HG02981 (cell line): Measurements from ENCODE around the gene EEIG1.

ENCODE experiments used
- ATAC-seq: cut with Tn5 transposase; IDR thresholded peaks from one replicate; pipeline ENCODE4 v1.9.1; 2021; ENCODE audit warnings: mild to moderate bottlenecking, moderate library complexity; ENCODE audit not compliant: unreplicated experiment

The EEIG1 gene

DNA sequence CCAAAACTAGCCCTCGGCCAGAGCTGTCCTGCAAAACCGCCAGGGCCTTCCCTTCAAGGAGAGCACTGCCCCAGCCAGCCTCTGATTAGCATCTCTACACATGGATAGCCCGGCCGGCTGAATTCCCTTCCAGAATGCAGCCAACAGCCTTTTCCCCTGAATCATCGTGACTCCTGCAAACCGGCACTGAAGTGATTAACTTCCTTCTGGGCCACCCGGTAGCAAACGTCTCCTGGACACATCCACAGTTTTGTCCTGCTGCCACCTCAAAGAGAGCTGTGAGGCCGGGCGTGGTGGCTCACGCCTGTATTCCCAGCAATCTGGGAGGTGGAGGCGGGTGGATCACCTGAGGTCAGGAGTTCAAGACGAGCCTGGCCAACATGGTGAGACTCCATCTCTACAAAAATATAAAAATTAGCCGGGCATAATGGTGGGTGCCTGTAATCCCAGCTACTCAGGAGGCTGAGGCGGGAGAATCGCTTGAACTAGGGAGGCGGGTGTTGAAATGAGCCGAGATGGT is 21.1 kb upstream of the EEIG1 start:
- ATAC-seq, result no peak

DNA sequence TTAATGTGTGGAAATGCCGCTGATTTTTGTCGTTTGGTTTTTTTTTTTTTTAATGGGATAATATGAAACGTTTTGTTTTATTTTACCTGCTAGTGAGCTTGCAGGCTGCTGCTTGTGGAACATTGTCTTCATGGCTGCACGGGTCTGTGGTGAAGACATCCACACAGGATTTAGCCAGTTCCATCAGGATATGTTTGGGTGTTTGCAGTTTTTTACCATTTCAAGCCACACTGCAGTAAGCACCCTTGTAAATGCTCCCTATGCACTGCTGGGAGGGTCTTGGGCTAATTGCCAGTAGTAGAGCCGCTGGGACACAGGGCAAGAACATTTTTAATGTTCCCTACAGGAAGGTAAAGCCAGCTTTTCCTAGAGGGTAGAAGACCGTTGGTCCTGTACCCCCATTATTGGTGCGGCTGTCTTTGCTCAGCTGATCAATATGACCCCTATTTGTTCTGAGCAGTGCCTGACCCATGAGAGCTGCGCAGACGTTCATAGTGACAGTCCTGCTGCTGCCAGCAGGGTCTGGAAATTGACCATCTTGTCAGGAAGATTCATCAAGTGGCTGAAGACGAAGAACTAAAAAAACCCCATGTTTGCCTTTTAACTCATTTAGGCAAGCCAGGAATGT is 20.5 kb upstream of the EEIG1 start:
- no peak for ATAC-seq

DNA sequence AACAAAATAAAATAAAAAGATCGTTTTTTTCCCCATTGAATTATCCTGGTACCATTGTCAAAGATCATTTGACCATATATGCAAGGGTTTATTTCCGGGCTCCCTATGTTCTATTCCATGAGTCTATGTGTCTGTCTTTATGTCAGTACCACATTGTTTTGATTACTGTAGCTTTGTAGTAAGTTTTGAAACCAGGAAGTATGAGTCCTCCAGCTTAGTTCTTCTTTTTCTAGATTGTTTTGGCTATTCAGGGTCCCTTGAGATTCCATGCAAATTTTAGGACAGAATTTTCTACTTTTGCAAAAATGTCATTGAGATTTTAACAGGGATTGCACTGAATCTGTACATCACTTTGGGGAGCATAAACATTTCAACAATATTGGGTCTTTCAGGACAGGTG is 18.7 kb upstream of the EEIG1 start:
- no peak for ATAC-seq

DNA sequence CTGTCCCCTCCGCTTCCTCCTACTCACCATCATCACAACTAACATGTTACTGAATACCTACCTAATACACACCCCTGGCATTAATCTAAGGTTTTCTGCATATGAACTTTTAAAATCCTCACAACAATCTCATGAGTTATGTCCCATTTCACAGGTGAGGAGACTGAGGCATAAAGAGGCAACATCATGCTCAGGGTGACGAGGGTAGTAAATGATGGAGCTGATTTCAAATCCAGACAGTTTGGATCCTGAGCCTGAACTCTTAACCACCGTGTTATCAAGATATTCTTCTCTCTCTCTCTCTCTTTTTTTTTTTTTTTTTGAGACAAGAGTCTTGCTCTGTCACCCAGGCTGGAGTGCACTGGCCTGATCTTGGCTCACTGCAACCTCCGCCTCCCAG is 12.9 kb upstream of the EEIG1 start:
- no peak for ATAC-seq

DNA sequence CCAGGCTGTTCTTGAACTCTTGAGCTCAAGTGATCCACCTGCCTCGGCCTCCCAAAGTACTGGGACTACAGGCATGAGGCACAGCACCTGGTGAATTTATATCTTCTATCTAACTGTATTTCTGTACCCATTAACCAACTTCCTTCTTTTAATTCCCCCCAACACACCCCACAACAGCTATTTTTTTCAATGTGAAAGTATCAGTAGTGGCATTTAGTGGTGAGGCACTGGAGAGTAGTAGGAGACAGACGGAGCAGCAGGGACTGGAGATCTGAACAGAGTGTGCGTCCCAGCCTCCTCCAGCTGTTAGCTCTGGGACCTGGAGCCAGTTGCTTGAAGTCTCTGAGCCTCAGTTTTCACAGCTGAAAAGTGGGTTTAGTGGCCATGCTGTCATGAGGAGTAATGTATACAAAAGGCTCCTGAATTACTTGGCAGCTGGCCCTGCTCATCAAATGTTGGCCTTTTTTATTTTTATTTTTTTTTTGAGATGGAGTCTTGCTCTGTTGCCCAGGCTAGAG is 11.0 kb upstream of the EEIG1 start:
- ATAC-seq, result no peak

DNA sequence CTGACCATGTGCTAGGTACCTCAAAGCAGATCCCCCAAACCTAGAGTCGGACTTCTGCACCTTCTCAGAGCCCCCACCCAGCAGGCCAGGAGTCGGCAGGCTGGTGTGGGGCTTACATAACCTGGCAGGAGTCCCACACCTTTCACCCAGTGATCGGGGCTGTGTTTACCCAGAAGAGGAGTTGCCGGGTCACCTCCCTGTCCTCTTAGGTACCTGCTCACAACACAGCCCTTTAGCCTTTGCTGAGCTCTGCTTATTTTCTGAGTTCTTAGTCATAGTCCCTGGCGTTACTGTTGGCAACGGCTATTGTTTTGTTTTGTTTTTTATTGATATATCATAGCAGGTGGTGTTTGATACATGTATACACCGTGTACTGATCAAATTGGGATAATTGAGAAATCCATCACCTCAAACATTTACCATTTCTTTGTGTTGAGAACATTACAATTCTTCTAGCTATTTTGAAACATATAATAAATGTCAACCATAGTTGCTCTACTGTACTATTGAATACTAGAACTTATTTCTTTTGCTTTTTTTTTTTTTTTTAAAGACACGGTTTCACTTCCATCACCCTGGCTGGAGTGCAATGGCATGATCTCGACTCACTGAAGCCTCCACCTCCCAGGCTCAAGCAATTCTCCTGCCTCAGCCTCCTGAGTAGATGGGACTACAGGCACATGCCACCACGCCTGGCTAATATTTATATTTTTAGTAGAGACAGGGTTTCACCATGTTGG is 10.4 kb upstream of the EEIG1 start:
- no peak for ATAC-seq

DNA sequence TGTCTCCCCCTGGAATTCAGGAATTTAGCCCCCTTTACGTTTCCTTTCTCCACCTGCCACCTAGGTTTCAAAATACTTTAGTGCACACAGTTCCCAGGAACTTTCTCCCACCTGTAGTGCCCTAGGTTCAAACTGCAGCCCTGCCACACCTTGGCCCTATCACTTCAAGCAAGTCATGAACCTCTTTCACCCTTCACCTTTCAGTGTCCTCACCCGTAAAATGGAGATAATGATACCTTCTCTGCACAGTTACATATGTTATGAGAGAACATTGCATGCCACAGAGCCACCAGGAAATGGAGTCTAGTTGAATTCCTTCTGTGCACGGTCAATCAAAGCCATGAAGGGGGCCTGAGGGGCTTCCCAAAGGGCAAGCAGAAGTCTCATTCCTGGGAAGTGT is 9.8 kb upstream of the EEIG1 start:
- no peak for ATAC-seq

DNA sequence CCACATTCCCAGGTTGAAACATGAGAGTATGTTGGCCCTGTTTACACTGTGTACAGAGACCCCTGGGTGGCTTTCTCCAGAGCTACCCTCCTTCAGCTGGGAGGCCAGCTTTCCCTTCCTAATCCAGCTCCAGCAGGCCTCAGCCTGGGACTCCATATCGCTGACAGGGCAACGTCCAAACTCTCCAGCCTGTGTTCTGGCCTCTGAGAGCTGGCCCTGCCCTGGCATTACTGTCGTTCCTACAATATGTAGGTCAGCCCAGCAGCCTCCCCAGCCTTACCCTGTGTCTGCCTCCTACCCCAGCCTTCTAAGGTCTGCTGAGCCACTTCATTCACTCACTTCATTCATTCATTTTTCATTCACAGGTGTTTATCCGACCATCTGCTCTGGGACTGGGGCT is 8.3 kb upstream of the EEIG1 start:
- no peak for ATAC-seq

DNA sequence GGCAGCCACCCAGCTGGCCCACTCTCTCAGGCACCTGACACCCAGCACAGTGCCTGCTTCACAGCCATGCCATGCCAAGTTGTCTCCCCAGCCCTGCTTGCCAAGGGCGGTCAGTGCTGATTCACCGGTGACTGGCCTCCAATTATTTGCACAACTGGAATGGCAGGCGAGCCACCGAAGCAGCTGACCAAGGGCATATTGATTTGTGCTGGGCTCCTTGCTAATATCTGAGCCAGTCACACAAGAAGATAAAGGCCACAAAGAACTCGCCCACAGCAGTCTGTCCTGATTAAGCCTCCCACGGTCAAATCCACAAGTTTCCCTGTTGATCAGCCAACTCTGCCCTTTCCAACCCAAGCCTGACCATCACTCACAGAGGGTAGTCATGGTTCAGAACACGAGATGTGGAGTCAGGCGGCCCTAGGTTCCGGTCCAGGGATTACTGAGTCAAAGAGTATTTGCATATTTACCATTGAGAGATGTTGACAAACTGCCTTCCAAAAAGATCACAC is 6.4 kb upstream of the EEIG1 start:
- ATAC-seq, result no peak

DNA sequence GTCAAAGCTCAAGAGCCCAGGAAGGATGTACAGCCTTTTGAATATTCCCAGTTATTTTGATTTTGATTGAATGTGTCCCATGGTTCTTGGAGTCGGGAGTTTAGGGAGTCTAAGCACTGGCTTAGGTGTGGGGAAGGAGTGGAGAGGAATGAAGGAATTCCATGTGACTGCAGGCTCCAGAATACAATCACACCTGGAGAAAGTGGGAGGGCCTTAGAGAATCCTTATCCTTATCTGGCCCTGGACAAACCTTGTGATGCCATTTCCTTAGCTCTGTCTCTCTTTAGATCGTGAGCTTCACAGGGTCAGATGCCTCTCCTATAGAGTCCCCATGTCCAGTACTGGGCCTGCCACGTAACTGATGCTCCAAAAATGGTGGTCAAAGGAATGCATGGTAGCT is 4.2 kb upstream of the EEIG1 start:
- no peak for ATAC-seq

DNA sequence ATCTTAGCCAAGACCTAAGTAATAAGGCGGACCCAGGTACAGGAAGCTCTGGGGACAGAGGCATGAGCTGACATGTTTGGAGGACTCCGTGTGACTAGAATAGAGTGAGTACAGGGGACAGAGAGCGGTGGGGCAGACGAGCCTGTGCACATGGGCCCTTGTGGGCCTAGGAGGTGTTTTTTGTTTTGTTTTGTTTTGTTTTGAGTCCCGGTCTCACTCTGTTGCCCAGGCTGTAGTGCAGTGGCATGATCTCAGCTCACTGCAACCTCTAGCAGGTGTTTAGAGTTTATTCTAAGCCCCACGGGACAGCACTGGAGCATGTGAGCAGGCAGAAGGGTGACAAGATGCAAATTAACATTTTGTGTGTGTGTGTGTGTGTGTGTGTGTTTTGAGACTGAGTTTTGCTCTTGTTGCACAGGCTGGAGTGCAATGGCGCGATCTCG is 3.1 kb upstream of the EEIG1 start:
- peak; percentile 33 for ATAC-seq

DNA sequence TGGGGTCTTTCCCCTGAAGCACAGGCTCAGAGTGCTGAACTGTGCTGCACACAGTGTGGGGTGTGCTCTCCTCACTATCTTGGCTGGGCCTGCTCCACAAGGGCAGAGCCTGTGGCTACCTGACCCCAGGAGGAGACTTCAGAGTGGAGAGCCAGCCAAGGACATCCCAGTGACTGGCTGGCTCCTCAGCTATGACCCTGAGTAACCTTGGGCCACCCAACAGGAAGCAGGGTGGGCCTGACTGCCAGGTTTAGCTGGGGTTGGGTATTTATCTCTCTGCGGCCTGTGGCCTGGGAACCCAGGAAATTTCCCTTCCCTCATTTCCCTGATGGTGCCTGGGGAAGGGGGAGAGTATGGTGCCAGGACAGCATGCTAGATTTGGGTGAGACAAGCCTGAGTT is 2.1 kb upstream of the EEIG1 start:
- ATAC-seq, result no peak

DNA sequence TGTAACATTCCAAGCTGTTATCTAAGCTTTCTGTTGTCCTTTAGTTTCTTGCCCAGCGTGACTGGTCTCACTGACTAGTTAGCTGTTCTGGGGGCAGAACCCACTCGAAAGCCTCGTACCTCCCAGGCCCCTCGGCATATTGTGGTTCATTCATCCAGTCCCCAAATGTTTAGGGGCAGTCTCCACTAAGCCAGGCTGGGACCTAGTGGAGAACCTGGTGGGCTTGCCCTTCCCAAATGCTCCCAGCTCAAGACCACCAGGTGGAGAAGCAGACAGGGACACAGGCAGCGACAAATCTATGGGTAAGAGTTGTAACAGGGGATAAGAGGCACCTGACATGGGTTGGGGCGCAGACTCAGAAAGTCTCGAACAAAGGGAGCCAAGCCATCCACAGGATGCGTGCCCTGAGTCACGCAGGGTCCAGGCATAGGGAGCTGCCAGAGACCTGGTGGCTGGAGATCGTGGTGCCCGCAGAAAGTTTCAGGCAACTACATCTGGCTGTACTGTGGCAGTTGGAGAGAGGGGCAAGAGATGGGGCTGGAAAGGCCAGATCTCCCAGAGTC is 851 bp upstream of the EEIG1 start:
- ATAC-seq, result no peak

DNA sequence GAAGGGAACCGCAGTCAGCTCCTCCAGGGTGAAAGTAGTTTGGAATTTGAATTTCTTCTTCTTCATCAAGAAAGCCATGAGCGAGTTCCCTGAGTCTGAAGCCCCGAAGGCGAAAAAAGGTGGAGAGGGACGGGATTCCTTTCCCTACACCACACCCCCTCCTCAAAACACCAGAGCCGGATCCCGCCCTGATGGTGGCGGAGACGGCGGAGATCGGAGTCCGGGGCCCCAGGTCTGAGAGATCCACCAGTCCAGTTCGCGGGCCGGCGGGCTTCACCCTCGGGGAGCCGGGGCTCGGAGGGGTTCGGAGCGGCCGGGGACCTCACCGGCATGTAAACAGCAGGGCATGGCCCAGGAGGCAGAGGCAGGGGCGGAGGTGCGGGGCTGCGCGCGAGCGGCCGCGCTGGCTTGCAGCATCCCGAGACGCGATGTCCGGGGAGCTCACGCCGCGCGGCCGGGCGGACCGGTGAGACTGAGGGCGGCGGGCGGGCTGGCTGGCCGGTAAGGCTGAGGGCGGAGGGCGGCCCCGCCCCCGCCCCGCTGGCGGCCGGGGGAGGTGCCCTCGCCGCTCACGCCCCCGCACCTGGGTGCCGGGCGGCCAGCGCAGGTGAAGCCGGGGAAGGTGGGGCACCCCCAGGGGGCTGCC is 606 bp downstream of the EEIG1 start:
- peak; percentile 19 for ATAC-seq

DNA sequence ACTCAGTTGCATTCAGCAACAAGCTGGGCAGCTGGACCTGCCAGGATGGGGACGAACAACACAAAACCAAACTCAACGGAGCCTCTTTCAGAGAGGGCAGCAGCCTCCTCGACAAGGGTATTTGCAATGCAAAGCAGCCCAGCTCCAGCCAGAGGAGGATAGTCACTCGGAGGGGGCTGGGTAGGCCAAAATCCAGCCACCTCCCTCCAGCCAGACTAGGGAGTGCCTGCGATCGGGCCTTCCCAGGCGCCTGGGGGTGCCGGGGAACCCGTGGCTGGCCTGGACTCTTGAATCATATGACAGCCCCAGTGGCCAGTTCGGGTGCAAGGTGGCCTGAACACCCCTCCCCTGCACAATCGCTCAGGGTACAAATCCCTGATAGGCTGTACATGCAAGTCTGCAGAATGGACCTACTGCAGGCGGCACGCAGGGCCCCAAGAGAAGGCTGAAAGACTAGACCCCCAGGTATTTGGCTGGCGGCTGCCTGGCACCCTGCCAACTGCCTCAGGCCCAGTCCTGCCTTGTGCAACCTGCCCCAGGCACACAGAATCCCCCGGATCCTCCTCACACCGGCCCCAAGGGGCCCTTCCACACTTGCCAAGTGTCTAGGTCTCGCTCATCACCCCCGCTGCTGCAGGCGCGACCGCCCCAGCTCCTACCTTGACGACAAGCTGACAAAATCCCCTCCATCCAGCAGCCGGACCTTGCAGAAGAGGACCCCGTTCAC is 1.3 kb downstream of the EEIG1 start:
- no peak for ATAC-seq

DNA sequence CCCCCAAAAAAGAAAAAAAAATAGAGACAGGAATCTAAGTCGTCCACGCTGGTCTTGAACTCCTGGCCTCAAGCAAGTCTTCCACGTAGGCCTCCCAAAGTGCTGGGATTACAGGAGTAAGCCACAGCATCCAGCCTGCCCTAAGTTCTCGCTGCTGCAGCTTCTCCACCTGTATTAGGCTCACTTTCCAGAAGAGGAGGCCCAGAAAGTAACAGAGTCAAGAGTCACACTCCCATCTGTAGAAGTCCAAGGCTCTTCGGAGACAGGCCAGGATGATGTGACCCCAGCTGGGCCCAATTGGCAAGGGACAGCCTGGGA is 1.8 kb downstream of the EEIG1 start:
- ATAC-seq, result no peak

DNA sequence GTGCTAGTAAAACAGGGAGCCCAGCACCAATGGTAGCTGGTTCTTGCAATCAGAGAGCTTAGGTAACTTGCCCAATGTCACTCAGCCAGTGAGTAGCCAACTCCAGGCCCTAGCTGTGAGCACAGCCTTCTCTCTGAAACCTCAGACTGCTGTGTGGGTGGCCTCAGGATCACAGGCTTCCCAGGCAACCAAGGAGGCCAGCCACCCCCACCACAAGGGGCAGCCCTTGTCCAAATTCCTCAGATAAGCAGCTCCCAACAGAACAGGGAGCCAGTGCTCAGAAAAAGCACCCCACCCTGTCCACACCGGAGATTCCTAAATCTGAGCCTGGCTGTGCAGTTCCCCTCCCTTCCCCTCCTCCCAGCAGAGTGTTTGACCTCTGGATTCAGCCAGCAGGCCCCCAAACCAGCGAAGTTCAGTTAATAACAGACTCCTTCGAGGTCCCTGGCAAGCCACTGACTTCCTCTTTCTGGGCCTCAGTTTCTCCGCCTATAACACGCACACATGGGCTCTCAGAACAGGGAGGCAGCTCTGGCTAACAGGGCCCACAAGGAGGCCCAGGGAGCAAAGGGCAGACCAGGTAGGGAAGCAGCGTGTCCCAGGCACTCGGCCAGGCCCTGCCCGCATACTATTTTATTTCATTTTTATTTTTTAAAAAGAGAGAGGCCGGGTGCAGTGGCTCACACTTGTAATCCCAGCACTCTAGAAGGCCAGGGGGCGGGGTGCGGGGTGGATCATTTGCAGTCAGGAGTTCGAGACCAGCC is 2.7 kb downstream of the EEIG1 start:
- no peak for ATAC-seq

DNA sequence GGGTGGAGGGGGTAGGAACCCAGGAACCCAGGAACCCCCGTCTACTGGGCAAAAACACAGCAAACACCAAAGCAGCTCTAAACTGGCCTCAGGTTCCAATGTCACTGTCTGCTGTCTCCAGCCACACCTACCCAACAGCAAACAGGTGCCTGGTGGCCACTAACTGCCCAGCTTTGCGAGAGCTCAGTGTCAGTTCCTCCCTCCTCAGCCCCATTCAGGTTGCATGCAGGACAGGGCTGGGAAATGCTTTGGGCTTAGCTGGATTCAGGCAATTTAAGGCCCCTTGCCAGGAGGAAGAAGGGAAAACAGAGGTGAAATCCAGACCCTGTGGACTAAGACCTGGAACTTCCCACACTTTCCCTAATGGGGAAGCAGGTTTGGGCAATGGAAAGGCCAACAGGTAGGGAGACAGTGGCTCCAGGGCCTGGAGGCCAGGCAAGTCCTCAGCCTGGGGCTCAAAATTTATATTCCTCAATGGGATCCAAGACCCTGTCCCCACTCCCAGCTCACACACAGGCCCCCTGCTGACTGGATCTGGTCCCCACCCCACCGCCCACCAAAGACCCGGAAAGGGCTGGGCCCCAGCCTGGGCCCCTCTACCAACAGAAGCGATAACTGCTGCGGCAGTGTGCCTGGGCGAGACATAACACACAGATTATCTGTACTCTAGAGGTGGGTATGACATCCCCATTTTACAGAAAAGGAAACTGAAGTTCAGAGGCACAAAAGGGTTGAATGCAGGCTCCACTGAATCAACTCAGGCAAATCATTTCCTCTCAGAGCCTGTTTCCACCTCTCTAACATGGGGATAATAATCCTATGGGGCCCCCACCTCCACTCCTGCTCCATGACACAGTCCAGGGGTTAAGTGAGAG is 3.5 kb downstream of the EEIG1 start:
- no peak for ATAC-seq

DNA sequence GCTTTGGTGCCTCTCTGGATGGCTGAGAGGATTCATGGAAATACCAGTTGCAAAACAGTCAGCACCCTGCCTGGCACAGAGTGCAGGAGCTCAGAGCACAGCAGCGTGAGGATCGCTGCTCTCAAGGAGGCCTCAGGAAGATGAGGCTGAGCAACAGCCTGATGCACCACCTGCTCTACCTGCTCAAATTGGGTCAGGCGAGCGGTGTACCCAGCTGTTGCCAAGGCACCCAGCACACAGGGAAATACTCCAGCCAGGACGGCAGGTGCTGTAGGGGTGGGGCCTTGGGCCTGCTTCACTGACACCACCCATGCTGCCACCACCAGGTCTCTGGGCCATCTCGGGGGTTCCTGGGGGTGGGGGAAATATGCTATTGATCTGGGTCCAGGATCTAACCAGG is 4.3 kb downstream of the EEIG1 start:
- ATAC-seq, result no peak
